Measurements from ENCODE around the gene CORO6. TPM values are rescaled to one million over a fixed set of nuclear protein-coding genes. Genes with fewer than 3 reads are reported as not detected.

CORO6 gene
- total RNA-seq, 1 experiment from 2014 or later, result 2.8 TPM

- TSS peak; percentile 39 for BruUV-seq (replicated peaks)
- H3K36me3 ChIP-seq (ENCODE audit: control insufficient read depth, insufficient read depth, low read length), result no peaks in the 10 kb centered on the region
- H3K9me3 ChIP-seq, result no peaks in the 10 kb centered on the region
- peak overlapping the region; percentile 85 for H3K27ac Mint-ChIP-seq (ENCODE audit: unreplicated experiment)
- peak; percentile 78 to 86 for DNase-seq
- intact Hi-C loops (cut with micrococcal nuclease; ENCODE audit: unreplicated experiment), result loop anchor here (1.0 kb wide), 1 partner anchor 24 kb away; no protein-coding TSS in a partner anchor
- H3K36me3 Mint-ChIP-seq (ENCODE audit: insufficient read depth, unreplicated experiment), result peaks cover 23% of the 10 kb centered on the region
- no peaks in the 10 kb centered on the region for H3K9me3 Mint-ChIP-seq (ENCODE audit: unreplicated experiment)
- H3K27me3 Mint-ChIP-seq (ENCODE audit: insufficient read depth, unreplicated experiment), result no peaks in the 10 kb centered on the region
- ChIA-PET CTCF (interaction anchor here (1.0 to 3.4 kb wide), 6 partner anchors 11 to 444 kb away, joined by 3 to 28 read pairs (median 5); partner anchors contain the start of gene ANKRD13B), POLR2A (interaction anchor here (0.6 to 1.0 kb wide), 4 partner anchors 12 to 211 kb away, joined by 4 to 6 read pairs (median 4); no protein-coding TSS in a partner anchor)
- peaks cover 10% of the 10 kb centered on the region; the same call in 1 of the 2 replicates for H3K4me1 ChIP-seq
- peak overlapping the region; percentile 97 for H3K4me3 Mint-ChIP-seq (ENCODE audit: unreplicated experiment)
- no peaks in the 10 kb centered on the region for H3K27me3 ChIP-seq (replicated peaks; ENCODE audit: control insufficient read depth, insufficient read depth, low read length)
- H3K4me3 ChIP-seq (ENCODE audit: low read depth, low read length), result peak overlapping the region; percentile 87
- peaks cover 6% of the 10 kb centered on the region for H3K4me1 Mint-ChIP-seq (ENCODE audit: low read depth, unreplicated experiment)
- TF ChIP-seq, protein P1, sequence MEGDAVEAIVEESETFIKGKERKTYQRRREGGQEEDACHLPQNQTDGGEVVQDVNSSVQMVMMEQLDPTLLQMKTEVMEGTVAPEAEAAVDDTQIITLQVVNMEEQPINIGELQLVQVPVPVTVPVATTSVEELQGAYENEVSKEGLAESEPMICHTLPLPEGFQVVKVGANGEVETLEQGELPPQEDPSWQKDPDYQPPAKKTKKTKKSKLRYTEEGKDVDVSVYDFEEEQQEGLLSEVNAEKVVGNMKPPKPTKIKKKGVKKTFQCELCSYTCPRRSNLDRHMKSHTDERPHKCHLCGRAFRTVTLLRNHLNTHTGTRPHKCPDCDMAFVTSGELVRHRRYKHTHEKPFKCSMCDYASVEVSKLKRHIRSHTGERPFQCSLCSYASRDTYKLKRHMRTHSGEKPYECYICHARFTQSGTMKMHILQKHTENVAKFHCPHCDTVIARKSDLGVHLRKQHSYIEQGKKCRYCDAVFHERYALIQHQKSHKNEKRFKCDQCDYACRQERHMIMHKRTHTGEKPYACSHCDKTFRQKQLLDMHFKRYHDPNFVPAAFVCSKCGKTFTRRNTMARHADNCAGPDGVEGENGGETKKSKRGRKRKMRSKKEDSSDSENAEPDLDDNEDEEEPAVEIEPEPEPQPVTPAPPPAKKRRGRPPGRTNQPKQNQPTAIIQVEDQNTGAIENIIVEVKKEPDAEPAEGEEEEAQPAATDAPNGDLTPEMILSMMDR (IDR thresholded peaks at IDR 0.05; ENCODE audit: insufficient read depth in 1 of 2, low read depth in 1 of 2, low read length in 1 of 2, severe bottlenecking in 1 of 2, unreplicated experiment in 1 of 2), result peak; percentile 54 to 60
Observed at GRCh38 chr17:29567554-29568330, 55.0 kb downstream of the CORO6 start.

- H3K9me3 ChIP-seq, result no peaks in the 10 kb centered on the region
- peaks cover 6% of the 10 kb centered on the region for H3K4me1 Mint-ChIP-seq (ENCODE audit: low read depth, unreplicated experiment)
- H3K9me3 Mint-ChIP-seq (ENCODE audit: unreplicated experiment), result no peaks in the 10 kb centered on the region
- intact Hi-C loops (cut with micrococcal nuclease; ENCODE audit: unreplicated experiment), result no loop called here
- no peaks in the 10 kb centered on the region for H3K27me3 ChIP-seq (replicated peaks; ENCODE audit: control insufficient read depth, insufficient read depth, low read length)
- peaks cover 10% of the 10 kb centered on the region; the same call in 1 of the 2 replicates for H3K4me1 ChIP-seq
- H3K27ac Mint-ChIP-seq (ENCODE audit: unreplicated experiment), result peak overlapping the region; percentile 85
- H3K4me3 Mint-ChIP-seq (ENCODE audit: unreplicated experiment), result peak overlapping the region; percentile 97
- DNase-seq, result peak in 1 of 2 experiments; percentile 55
- H3K4me3 ChIP-seq (ENCODE audit: low read depth, low read length), result peak overlapping the region; percentile 87
- peaks cover 25% of the 10 kb centered on the region for H3K36me3 Mint-ChIP-seq (ENCODE audit: insufficient read depth, unreplicated experiment)
- H3K36me3 ChIP-seq (ENCODE audit: control insufficient read depth, insufficient read depth, low read length), result no peaks in the 10 kb centered on the region
- POLR2A ChIA-PET, result interaction anchor here (1.0 kb wide), 2 partner anchors 11 to 21 kb away, joined by 4 to 6 read pairs; no protein-coding TSS in a partner anchor
- TF ChIP-seq, protein P1 (IDR thresholded peaks at IDR 0.05; ENCODE audit: insufficient read depth in 1 of 2, low read depth in 1 of 2, low read length in 1 of 2, severe bottlenecking in 1 of 2, unreplicated experiment in 1 of 2), result no peak
- CTCF ChIA-PET, result interaction anchor here (0.6 to 3.4 kb wide), 7 partner anchors 11 to 388 kb away, joined by 3 to 28 read pairs (median 7); partner anchors contain the start of gene ANKRD13B
- no TSS peak for BruUV-seq (replicated peaks)
- H3K27me3 Mint-ChIP-seq (ENCODE audit: insufficient read depth, unreplicated experiment), result no peaks in the 10 kb centered on the region
Observed at GRCh38 chr17:29567304-29567553, 55.5 kb downstream of the CORO6 start.

DNA sequence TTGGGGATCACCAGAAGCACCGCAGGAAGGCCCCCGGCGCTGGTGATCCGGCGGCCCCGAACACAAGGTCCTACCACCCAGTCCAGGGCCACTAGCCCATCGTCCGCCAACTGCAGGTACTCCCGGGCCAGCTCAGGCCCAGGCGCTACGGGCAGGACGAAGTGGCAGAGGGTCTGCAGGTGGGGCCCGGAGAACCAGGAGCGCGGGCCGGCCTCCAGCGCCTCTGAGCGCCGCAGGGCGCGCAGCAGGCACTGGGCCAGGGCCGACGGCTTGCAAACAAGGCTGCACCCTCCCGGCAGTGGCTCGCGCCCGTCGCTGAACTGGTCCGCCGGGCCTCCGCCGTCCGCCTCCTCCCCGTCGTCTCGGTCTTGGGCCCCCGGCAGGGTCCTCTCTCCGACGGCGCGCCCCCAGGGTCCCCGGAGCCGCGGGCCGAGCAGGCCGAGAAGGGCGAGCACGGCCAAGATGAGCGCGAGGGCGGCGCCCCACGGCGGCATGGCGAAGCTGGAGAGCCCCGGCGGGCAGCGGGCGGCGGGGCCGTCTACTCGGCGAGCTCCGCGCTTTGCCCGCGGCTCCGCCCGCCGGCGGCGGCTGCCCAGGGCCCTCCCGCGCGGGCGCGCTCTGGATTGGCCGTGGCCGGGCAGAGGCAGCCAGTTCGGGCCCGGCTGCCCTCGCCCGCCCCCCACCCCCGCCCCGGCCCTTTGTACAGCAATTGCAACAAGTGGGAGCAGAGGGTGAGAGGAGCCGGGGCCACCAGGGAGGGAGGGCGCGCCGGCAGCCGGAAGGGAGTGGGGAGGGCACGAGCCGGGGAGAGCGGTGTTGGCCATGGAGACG is 56.0 kb downstream of the CORO6 start, which contains the start of gene ABHD15:
Gene ABHD15 (minus strand): TSS at position 565 of the 831 bp plus-strand sequence. CDS start 71 bp downstream, at position 494.
- no TSS peak for BruUV-seq (replicated peaks)
- peak; percentile 75 to 83 for DNase-seq
- H3K27me3 Mint-ChIP-seq (ENCODE audit: insufficient read depth, unreplicated experiment), result no peaks in the 10 kb centered on the region
- H3K9me3 Mint-ChIP-seq (ENCODE audit: unreplicated experiment), result no peaks in the 10 kb centered on the region
- H3K4me1 Mint-ChIP-seq (ENCODE audit: low read depth, unreplicated experiment), result peaks cover 6% of the 10 kb centered on the region
- ChIA-PET CTCF (interaction anchor here (0.6 to 3.4 kb wide), 12 partner anchors 8 to 1016 kb away, joined by 3 to 28 read pairs (median 4); partner anchors contain the start of gene ANKRD13B), POLR2A (interaction anchor here (0.5 to 1.0 kb wide), 3 partner anchors 11 to 132 kb away, joined by 3 to 6 read pairs (median 4); no protein-coding TSS in a partner anchor)
- intact Hi-C loops (cut with micrococcal nuclease; ENCODE audit: unreplicated experiment), result loop anchor here (1.0 kb wide), 1 partner anchor 10 kb away; no protein-coding TSS in a partner anchor
- Histone ChIP-seq H3K27me3 (replicated peaks; ENCODE audit: control insufficient read depth, insufficient read depth, low read length) (no peaks in the 10 kb centered on the region), H3K4me1 (peaks cover 10% of the 10 kb centered on the region; the same call in 1 of the 2 replicates), H3K36me3 (ENCODE audit: control insufficient read depth, insufficient read depth, low read length) (no peaks in the 10 kb centered on the region; the same call in 1 of the 2 replicates), H3K4me3 (ENCODE audit: low read depth, low read length) (peak within 1 kb of the TSS; percentile 87), H3K9me3 (no peaks in the 10 kb centered on the region)
- peaks cover 25% of the 10 kb centered on the region for H3K36me3 Mint-ChIP-seq (ENCODE audit: insufficient read depth, unreplicated experiment)
- H3K27ac Mint-ChIP-seq (ENCODE audit: unreplicated experiment), result peak within 1 kb of the TSS; percentile 85
- H3K4me3 Mint-ChIP-seq (ENCODE audit: unreplicated experiment), result peak within 1 kb of the TSS; percentile 97
- TF ChIP-seq, protein P1 (IDR thresholded peaks at IDR 0.05; ENCODE audit: insufficient read depth in 1 of 2, low read depth in 1 of 2, low read length in 1 of 2, severe bottlenecking in 1 of 2, unreplicated experiment in 1 of 2), result no peak

All from Caco-2 (cell line).